CD4-positive, alpha-beta T cell treated with Interleukin-4 for 4 hours (primary cell): ENCODE measurements around the gene SLC39A3.

Experiments
- DNase-seq: peaks from one replicate; pipeline ENCODE4 v3.0.0-alpha.2; 2020

The SLC39A3 gene

GRCh38 chr19:2768365-2769132 lies 28.7 kb upstream of the SLC39A3 start:
- no peak for DNase-seq

- no peak for DNase-seq
These were observed 27.9 kb upstream of the SLC39A3 start for GRCh38 chr19:2767688-2768087.

GRCh38 chr19:2766594-2767372 lies 27.0 kb upstream of the SLC39A3 start:
- no peak for DNase-seq

GRCh38 chr19:2765376-2765775 lies 25.6 kb upstream of the SLC39A3 start:
- no peak for DNase-seq

- DNase-seq = no peak
These were observed 25.1 kb upstream of the SLC39A3 start for GRCh38 chr19:2764945-2765344.

GRCh38 chr19:2763687-2764086 lies 23.9 kb upstream of the SLC39A3 start:
- no peak for DNase-seq

GRCh38 chr19:2762783-2763496 lies 23.1 kb upstream of the SLC39A3 start:
- no peak for DNase-seq

- DNase-seq = no peak
These were observed 22.3 kb upstream of the SLC39A3 start for GRCh38 chr19:2761876-2762782.

GRCh38 chr19:2761309-2761677 lies 21.5 kb upstream of the SLC39A3 start:
- DNase-seq = no peak

- DNase-seq = no peak
These were observed 20.1 kb upstream of the SLC39A3 start for GRCh38 chr19:2759965-2760364.

GRCh38 chr19:2759362-2759761 lies 19.5 kb upstream of the SLC39A3 start:
- DNase-seq = no peak

GRCh38 chr19:2758601-2759313 lies 18.9 kb upstream of the SLC39A3 start:
- DNase-seq = no peak

GRCh38 chr19:2756921-2757881 lies 17.4 kb upstream of the SLC39A3 start:
- DNase-seq = no peak

- DNase-seq = no peak
These were observed 16.7 kb upstream of the SLC39A3 start for GRCh38 chr19:2756477-2756876.

- DNase-seq = no peak
These were observed 16.0 kb upstream of the SLC39A3 start for GRCh38 chr19:2755811-2756210.

- DNase-seq = no peak
These were observed 15.6 kb upstream of the SLC39A3 start for GRCh38 chr19:2755448-2755705.

- no peak for DNase-seq
These were observed 15.0 kb upstream of the SLC39A3 start for GRCh38 chr19:2754659-2755447.

GRCh38 chr19:2751438-2751830 lies 11.6 kb upstream of the SLC39A3 start:
- DNase-seq = no peak

GRCh38 chr19:2750808-2751437 lies 11.1 kb upstream of the SLC39A3 start:
- no peak for DNase-seq

- DNase-seq = no peak
These were observed 7.5 kb upstream of the SLC39A3 start for GRCh38 chr19:2747349-2747748.
